HepG2 (cell line): ENCODE measurements around the gene MARCHF9. TPM values are rescaled to one million over a fixed set of nuclear protein-coding genes. Genes with fewer than 3 reads are reported as not detected.

Source experiments
- CAMTA2 ChIP-seq: sonication (generic); formaldehyde crosslinking; IDR thresholded peaks from 2 replicates; pipeline ENCODE4 v1.4.0; 2020; ENCODE audit warnings: mild to moderate bottlenecking, missing genetic modification reagents, borderline replicate concordance
- EEA1 ChIP-seq: sonication (generic); formaldehyde crosslinking; IDR thresholded peaks from 2 replicates; pipeline ENCODE4 v1.5.1; 2020; ENCODE audit warnings: mild to moderate bottlenecking, missing genetic modification reagents, borderline replicate concordance
- ELF3 ChIP-seq: IDR thresholded peaks from 2 replicates; pipeline ENCODE4 v1.6.1; 2016; ENCODE audit warnings: missing genetic modification reagents, missing compliant biosample characterization
- GFI1 ChIP-seq: sonication (generic); formaldehyde crosslinking; IDR thresholded peaks from 2 replicates; pipeline ENCODE4 v1.5.0; 2020; ENCODE audit warnings: missing genetic modification reagents, mild to moderate bottlenecking, borderline replicate concordance
- KDM4B ChIP-seq: sonication (generic); formaldehyde crosslinking; IDR thresholded peaks from 2 replicates; pipeline ENCODE4 v1.4.0; 2020; ENCODE audit warnings: missing genetic modification reagents
- MZF1 ChIP-seq: sonication (generic); formaldehyde crosslinking; IDR thresholded peaks from 2 replicates; pipeline ENCODE4 v1.8.1; 2023; ENCODE audit warnings: mild to moderate bottlenecking, missing genetic modification reagents, borderline replicate concordance
- PCBP2 ChIP-seq: fragments of 200-400 bp; formaldehyde crosslinking; optimal IDR thresholded peaks from 2 replicates; pipeline ENCODE3; 2018; ENCODE audit warnings: low read length, low read depth; ENCODE audit not compliant: poor library complexity, severe bottlenecking
- STAT6 ChIP-seq: sonication (generic); formaldehyde crosslinking; IDR thresholded peaks from 2 replicates; pipeline ENCODE4 v1.4.0; 2020; ENCODE audit warnings: missing genetic modification reagents, mild to moderate bottlenecking, borderline replicate concordance
- XBP1 ChIP-seq: sonication (generic); formaldehyde crosslinking; IDR thresholded peaks from 2 replicates; pipeline ENCODE4 v1.5.0; 2020; ENCODE audit warnings: missing genetic modification reagents
- ZBTB2 ChIP-seq: sonication (generic); formaldehyde crosslinking; IDR thresholded peaks from 2 replicates; pipeline ENCODE4 v1.8.0; 2022; ENCODE audit warnings: low read depth, missing genetic modification reagents
- ZFP62 ChIP-seq: sonication (generic); formaldehyde crosslinking; IDR thresholded peaks from 2 replicates; pipeline ENCODE4 v1.4.0; 2020; ENCODE audit warnings: missing genetic modification reagents
- ZMAT3 ChIP-seq: sonication (generic); formaldehyde crosslinking; conservative IDR thresholded peaks from 2 replicates; pipeline ENCODE4 v1.7.0; 2021; ENCODE audit warnings: missing genetic modification reagents
- ZNF142 ChIP-seq: sonication (generic); formaldehyde crosslinking; IDR thresholded peaks from 2 replicates; pipeline ENCODE4 v1.4.0; 2020; ENCODE audit warnings: missing genetic modification reagents
- ZNF263 ChIP-seq: sonication (generic); formaldehyde crosslinking; IDR thresholded peaks from 2 replicates; pipeline ENCODE4 v1.4.0; 2020; ENCODE audit warnings: missing genetic modification reagents
- ZNF44 ChIP-seq: sonication (generic); formaldehyde crosslinking; IDR thresholded peaks from 2 replicates; pipeline ENCODE4 v1.5.1; 2020; ENCODE audit warnings: mild to moderate bottlenecking, missing genetic modification reagents
- ZNF768 ChIP-seq: sonication (generic); formaldehyde crosslinking; IDR thresholded peaks from 2 replicates; pipeline ENCODE4 v1.4.0; 2020; ENCODE audit warnings: missing genetic modification reagents
- ZNF800 ChIP-seq: sonication (generic); formaldehyde crosslinking; IDR thresholded peaks from 2 replicates; pipeline ENCODE4 v1.4.0; 2020; ENCODE audit warnings: missing genetic modification reagents
- polyA plus RNA-seq, 8 experiments: library from polyadenylated mRNA; depleted of rRNA in 3 of 8; stranded (reverse) in 7 of 8; unstranded in 1 of 8; fragments of >200 nt; fragmentation: Illumina TruSeq in 4 of 8; extraction: Trizol in 4 of 8; gene quantifications; 2 replicates each; pipeline versions ENCODE4 v1.2.1 to v1.2.3, GENCODE V29; 2011 to 2016; ENCODE audit warnings: low read depth in 4 of 8, missing spikeins in 1 of 8, mixed read lengths in 1 of 8; ENCODE audit not compliant: insufficient read depth in 1 of 8
- total RNA-seq, 5 experiments: library from RNA; depleted of rRNA; stranded (reverse); fragments of >200 nt; fragmentation: Illumina TruSeq; extraction: Trizol; gene quantifications; 2 replicates each; pipeline ENCODE4 v1.2.3, GENCODE V29; 2016; ENCODE audit warnings: low read depth in 1 of 5

Gene MARCHF9
- total and polyA plus RNA-seq, 2 of the 13 experiments (the other 11 are each of a cell fraction or from before 2014, with no cell fraction given), result 5.7 to 9.6 TPM

GRCh38 chr12:57726151-57726883, 28.6 kb upstream of the MARCHF9 start (continued):
- 0 out of 2 replicates have a peak, but pooled peaks have one; percentile 11 for TF ChIP-seq ZBTB2
- TF ChIP-seq ZNF44 (CRISPR knock-in tag), result no peak
- TF ChIP-seq ELF3 (CRISPR knock-in tag), result no peak
- TF ChIP-seq ZNF263 (CRISPR knock-in tag), result no peak
- 0 out of 2 replicates have a peak, but pooled peaks have one; percentile 42 for TF ChIP-seq ZMAT3 (CRISPR knock-in tag)
- no peak for TF ChIP-seq MZF1 (CRISPR knock-in tag)
- TF ChIP-seq ZFP62 (CRISPR knock-in tag), result no peak
- TF ChIP-seq CAMTA2, result no peak
- TF ChIP-seq ZNF800 (CRISPR knock-in tag), result peak; percentile 40; the same call in 1 of the 2 replicates
- TF ChIP-seq STAT6 (CRISPR knock-in tag), result no peak
- TF ChIP-seq GFI1, result no peak
- TF ChIP-seq XBP1 (CRISPR knock-in tag), result no peak
- no peak for TF ChIP-seq EEA1 (CRISPR knock-in tag)
- no peak for TF ChIP-seq PCBP2
- no peak for TF ChIP-seq KDM4B (CRISPR knock-in tag)
- TF ChIP-seq ZNF142 (CRISPR knock-in tag), result no peak
- TF ChIP-seq ZNF768 (CRISPR knock-in tag), result no peak; the same call in 1 of the 2 replicates
